GM06990 (cell line): ENCODE data around the gene LCOR.

Experiments
- DNase-seq: peaks from one replicate; pipeline ENCODE4 v3.0.0-alpha.2; 2011; ENCODE audit not compliant: insufficient read length; ENCODE audit errors: extremely low read depth
- H3K27me3 ChIP-seq: replicated peaks from 2 replicates; pipeline ENCODE4 v1.6.0; 2011; ENCODE audit warnings: low read length; ENCODE audit not compliant: control insufficient read depth, insufficient read depth
- H3K36me3 ChIP-seq: 2 replicates; pipeline ENCODE4 v1.5.1; 2011; ENCODE audit warnings: low read length; ENCODE audit not compliant: control insufficient read depth, insufficient read depth
- H3K4me3 ChIP-seq: replicated peaks from 2 replicates; pipeline ENCODE4 v1.5.1; 2011; ENCODE audit warnings: low read depth, mild to moderate bottlenecking, control low read depth, low read length
- CTCF ChIP-seq: IDR thresholded peaks from 2 replicates; pipeline ENCODE4 v1.5.1; 2011; ENCODE audit warnings: low read length, control low read depth, mild to moderate bottlenecking, inconsistent platforms; ENCODE audit not compliant: insufficient read depth, poor library complexity, severe bottlenecking

Gene LCOR

GRCh38 chr10:97011397-97011796 lies 179.3 kb downstream of the LCOR start:
- no peak for DNase-seq
- no peak for TF ChIP-seq CTCF
- H3K4me3 ChIP-seq, result no peak overlapping the region
- no peaks in the 10 kb centered on the region for H3K27me3 ChIP-seq
- no peaks in the 10 kb centered on the region for H3K36me3 ChIP-seq

- H3K27me3 ChIP-seq, result no peaks in the 10 kb centered on the region
- no peaks in the 10 kb centered on the region for H3K36me3 ChIP-seq
- DNase-seq, result no peak
- TF ChIP-seq CTCF, result no peak
- H3K4me3 ChIP-seq, result no peak overlapping the region
These were observed 180.4 kb downstream of the LCOR start for GRCh38 chr10:97012470-97012869.

- no peak for TF ChIP-seq CTCF
- Histone ChIP-seq H3K27me3 (no peaks in the 10 kb centered on the region), H3K36me3 (no peaks in the 10 kb centered on the region), H3K4me3 (no peak overlapping the region)
- DNase-seq, result no peak
These were observed 181.5 kb downstream of the LCOR start for GRCh38 chr10:97013568-97013967.

GRCh38 chr10:97013983-97014382 lies 181.9 kb downstream of the LCOR start:
- no peak for TF ChIP-seq CTCF
- H3K27me3 ChIP-seq, result no peaks in the 10 kb centered on the region
- H3K36me3 ChIP-seq, result no peaks in the 10 kb centered on the region
- DNase-seq, result no peak
- H3K4me3 ChIP-seq, result no peak overlapping the region

GRCh38 chr10:97015240-97015639 lies 183.1 kb downstream of the LCOR start:
- Histone ChIP-seq H3K4me3 (no peak overlapping the region), H3K36me3 (no peaks in the 10 kb centered on the region), H3K27me3 (no peaks in the 10 kb centered on the region)
- DNase-seq, result no peak
- no peak for TF ChIP-seq CTCF
